NCI-H524 (cell line): ENCODE data around the gene CYP20A1.
"Not testable (repeated sequence)": the region's sequence is repeated elsewhere in the genome, so short reads cannot be mapped to it uniquely, and the experiment has no call there.

Experiments used
- DNase-seq, 2 experiments: peaks; one replicate each; lab custom pipeline; 2025; lab: John Stamatoyannopoulos, UW

Gene CYP20A1, protein sequence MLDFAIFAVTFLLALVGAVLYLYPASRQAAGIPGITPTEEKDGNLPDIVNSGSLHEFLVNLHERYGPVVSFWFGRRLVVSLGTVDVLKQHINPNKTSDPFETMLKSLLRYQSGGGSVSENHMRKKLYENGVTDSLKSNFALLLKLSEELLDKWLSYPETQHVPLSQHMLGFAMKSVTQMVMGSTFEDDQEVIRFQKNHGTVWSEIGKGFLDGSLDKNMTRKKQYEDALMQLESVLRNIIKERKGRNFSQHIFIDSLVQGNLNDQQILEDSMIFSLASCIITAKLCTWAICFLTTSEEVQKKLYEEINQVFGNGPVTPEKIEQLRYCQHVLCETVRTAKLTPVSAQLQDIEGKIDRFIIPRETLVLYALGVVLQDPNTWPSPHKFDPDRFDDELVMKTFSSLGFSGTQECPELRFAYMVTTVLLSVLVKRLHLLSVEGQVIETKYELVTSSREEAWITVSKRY

DNA sequence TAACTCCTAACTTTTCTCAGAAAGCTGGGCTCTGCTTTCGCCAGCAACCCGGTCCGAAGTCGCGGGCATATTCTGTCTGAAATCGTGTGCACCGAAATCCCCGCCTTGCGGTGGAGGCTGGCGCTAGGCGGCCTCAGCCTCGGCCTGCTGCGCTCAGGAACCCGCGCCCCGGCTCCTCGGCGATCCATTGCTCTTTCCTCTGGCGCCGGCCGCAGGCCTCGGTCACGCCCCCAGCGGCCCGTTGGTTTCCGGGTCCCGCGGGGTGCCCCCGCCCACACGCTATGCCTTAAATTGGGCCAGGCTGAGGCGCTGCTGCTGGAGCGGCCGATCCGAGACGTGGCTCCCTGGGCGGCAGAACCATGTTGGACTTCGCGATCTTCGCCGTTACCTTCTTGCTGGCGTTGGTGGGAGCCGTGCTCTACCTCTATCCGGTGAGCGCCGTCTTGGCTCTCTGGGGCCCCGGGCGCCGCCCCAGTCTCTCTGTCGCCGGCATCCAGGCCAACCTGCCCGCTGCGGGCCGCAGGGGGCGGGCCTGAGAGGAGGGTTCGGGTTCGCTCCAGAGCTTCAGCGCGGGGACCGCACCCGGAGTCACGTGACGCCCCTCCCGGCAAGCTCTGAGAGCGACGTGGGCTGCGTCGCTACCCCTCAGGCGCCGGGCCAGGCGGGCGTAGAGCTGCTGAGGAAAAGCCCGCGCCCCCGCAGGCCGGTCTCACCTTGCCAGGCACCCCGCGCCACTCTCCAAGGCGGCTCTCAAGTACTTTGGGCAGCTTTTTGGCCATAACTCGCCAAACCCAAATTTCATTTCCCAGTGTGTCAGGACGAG is at the start of gene CYP20A1:
Gene CYP20A1, plus strand, starts transcription at position 315 of the 823 bp plus-strand sequence. Its CDS starts 45 bp downstream, at position 360.
- DNase-seq: peak; percentile 78 to 93

- not testable (repeated sequence) for DNase-seq
Measured at GRCh38 chr2:203190547-203190946, 48.3 kb upstream of the CYP20A1 start.

DNA sequence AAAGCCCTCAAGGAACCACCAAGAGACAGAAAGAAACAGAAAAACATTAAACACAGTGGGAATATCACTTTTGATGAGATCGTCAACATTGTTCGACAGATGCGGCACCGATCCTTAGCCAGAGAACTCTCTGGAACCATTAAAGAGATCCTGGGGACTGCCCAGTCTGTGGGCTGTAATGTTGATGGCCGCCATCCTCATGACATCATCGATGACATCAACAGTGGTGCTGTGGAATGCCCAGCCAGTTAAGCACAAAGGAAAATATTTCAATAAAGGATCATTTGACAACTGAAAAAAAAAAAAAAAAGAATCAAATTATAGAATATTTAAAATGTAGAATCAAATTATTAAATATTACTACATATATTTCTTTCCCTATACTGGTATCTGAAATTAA is 47.8 kb upstream of the CYP20A1 start:
- not testable (repeated sequence) for DNase-seq

- DNase-seq: no peak
Measured at GRCh38 chr2:203191961-203192360, 46.9 kb upstream of the CYP20A1 start.

DNA sequence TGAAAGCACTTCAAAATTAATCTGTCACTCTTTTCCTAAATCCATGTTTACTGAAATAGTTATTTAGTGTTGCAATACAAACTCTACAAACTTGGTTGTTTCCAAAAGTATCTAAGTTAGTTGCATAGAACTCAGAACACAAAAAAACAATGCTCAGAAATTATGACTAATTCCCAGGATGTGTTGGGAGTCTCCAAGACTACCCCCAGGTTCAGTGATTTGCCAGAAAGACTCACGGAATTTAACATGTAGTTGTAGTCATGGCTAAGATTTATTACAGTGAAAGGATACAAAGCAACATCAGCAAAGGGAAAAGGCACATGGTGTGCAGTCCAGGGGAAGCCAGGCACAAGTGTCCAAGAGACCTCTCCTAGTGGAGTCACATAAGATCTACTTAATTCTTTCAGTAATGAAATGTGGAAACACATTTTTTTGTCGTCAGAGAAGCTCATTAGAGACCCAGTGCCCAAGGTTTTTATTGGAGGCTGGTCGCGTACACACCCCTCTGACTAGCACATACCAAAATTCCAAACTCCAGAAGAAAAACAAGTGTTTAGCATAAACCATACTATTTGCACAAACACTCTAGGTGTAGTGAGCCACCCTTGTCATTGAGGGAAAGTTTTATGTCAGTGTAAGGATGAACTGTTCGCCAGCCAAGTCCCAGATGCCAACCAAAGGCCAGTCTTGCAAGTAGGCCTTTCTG is 43.3 kb upstream of the CYP20A1 start:
- DNase-seq: no peak

DNA sequence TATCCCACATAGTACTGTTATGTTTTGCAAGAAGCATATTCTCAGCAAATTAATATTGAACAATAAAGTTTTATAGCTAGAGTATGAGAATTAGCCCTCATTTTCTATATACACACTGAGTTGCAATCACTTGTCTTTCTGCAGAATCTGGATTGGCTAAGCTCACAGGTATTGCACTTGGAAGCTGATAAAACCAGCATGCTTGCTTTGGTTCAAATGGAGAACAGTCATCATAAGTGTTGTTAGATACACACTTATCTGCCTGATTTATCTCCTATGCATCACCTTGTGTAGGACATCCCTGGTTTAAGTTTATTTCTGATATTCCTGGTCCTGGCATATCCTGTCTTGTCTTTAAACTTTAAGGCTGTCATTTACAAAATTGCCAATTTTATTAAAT is 38.0 kb upstream of the CYP20A1 start:
- DNase-seq: no peak

DNA sequence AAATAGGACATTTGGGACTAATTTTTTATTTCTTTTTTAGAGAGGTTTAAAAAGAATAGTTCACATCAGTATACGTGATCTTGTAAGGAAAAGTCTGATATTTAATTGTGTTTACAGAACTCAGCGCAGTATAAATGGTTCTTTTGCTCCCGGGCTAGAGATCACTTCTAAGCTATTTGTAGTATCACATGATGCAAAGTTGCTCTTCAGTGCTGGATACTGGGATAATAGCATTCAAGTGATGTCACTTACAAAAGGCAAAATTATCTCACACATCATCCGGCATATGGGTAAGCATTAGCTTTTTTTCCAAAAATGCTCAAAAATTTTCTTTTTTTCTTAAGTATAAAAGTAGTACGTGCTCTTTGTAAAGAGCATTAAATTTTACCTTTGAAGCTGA is 37.4 kb upstream of the CYP20A1 start:
- no peak for DNase-seq

DNA sequence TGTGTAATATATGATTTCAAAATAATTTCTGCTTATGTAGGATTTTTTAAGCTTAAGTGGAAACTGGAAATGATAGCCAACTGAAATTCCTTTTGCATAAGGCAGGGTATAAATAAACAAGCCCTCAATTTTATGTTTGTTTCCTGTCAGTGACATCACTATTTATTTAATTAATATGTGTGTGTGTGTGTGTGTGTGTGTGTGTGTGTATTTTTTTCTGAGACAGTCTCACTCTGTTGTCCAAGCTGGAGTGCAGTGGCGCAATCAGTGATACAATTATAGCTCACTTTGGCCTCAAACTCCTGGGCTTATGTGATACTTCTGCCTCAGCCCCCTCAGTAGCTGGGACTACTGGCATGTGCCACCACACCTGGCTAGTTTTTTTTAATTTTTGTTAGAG is 29.3 kb upstream of the CYP20A1 start:
- no peak for DNase-seq

GRCh38 chr2:203225423-203226039 is 13.3 kb upstream of the CYP20A1 start:
- peak in 1 of 2 experiments; percentile 8 for DNase-seq

DNA sequence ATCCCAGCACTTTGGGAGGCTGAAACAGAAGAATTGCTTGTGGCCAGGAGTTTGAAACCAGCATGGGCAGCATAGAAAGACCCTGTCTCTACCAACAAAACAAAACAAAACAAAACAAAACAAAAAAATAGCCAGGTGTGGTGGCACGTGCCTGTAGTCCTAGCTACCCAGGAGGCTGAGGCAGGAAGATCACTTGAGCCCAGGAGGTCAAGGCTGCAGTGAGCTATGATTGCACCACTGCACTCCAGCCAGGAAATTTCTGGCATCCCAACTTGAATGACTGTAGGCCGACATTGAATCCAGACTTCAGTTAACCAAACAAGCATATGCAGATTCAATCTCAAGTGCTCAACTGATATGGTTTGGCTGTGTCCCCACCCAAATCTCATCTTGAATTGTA is 9.1 kb upstream of the CYP20A1 start:
- DNase-seq: not testable (repeated sequence)

GRCh38 chr2:203237346-203238238 is 1.2 kb upstream of the CYP20A1 start:
- DNase-seq: no peak

GRCh38 chr2:203238292-203238703 is 520 bp upstream of the CYP20A1 start:
- DNase-seq: peak in 1 of 2 experiments; percentile 54

DNA sequence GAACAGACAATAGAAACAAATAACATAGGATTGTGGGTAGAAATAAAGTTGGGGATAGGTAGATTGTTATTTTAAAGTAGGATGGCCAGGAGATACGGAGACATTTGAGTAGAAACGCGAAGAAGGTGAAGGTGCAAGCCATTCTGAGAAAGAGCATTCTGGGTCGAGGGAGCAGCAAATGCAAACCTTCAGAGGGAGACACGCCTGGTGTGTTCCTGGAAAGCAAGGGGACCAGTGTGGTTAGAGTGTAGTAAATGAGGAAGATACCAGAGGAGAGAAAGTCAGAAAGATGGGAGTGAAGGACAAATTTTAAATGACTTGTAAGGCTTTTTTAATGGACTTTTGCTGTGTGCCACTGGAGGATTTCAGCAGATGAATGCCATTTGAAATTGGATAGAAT is 1.7 kb downstream of the CYP20A1 start:
- no peak for DNase-seq

DNA sequence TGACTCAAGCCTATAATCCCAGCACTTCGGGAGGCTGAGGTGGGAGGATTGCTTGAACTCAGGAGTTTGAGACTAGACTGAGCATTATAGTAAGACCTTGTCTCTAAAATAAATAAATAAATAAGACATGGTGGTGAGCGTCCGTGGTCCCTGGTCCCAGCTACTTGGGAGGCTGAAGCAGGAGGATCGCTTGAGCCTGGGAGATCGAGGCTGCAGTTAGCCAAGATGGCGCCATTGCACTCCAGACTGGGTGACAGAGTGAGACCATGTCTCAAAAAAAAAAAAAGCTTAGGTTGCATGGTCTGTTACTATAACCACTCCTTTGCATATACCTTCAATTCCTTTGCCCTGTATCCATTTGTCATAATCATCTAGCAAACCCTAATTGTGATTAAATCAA is 3.7 kb downstream of the CYP20A1 start:
- no peak for DNase-seq

GRCh38 chr2:203246646-203247045 is 7.8 kb downstream of the CYP20A1 start:
- no peak for DNase-seq

DNA sequence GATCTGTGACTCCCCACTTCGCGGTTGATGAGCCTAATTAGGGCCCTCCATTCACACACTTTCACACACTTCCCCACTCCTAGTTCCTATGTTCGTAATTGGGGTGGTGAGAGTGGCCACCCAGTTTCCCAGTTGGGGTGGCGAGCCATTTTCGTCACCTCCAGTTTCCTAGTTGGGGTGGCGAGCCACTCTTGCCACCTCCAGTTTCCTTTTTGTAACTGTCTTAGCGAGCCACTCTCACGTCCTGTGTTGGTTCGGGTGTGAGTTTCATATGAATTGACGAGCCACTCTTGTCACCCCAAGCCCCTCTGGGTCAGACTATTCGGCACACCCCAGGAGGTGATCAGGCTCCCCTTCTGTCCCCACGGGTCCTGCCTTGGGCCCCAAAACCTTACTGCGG is 14.0 kb downstream of the CYP20A1 start:
- DNase-seq: no peak

DNA sequence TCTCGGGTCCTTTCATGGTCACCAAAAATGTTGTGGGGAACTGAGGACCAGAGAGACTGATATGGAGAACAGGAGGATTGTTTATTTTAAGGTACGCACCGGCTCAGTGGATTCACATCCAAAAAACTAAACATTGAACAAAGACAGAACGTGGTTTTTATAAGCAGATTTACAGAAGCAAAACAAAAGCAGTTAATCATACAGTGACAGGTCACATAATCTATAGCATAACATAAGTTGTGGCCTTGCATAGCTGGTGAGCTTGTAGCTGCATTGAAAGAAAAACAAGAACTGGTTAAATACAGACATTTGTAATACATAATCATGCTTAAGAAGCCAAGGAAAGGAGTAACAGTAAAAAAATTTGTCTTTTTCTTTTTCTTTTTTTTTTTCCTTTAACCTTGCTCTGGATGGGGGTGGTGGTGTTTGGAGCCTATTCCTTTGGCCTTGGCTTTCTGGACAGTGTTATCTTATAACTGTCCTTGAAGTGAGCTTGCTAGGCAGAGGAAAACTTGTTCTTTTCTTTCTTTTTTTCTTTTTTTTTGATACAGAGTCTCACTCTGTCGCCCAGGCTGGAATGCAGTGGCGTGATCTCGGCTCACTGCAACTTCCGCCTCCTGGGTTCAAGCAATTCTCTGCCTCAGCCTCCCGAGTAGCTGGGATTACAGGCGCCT is 14.7 kb downstream of the CYP20A1 start:
- DNase-seq: not testable (repeated sequence)

DNA sequence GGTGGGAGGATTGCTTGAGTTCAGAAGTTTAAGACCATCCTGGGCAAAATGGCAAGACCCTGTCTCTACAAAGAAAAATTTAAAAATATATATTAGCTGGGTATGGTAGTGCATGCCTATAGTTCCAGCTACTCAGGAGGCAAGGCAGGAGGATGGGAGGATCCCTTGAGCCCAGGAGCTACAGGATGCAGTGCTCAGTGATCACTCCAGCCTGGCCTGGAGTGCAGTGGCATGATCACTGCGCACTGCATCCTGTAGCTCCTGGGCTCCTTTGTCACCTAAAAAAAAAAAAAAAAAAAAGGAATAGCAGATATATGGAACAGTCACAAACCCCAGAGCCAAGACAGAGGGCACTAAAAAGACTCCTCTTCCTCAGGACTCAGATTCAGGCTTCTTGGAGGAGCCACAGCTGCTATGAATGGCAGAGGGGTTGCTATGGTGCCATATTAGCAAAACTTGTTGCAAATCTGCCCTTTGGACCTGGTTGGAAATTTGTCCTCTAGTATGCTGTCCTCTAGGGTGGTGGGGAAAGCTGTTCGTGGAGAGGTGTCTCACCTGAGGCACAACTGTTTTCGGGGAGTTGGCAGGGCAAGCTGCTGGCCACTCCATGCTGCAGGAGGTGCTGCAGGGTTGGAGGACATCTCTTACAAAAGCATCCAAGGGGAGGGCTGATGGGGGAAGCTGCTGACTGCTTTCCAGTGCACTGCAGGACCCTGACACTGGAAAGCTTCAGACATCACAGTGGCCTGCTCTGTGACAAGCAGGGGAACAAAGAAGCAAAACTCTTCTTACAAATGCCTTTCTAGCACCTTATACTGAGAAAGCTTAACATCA is 22.7 kb downstream of the CYP20A1 start:
- DNase-seq: no peak

GRCh38 chr2:203279288-203279687 is 40.5 kb downstream of the CYP20A1 start:
- no peak for DNase-seq
